HuH-7 (cell line): ENCODE data around the gene TMIE.

Experiments
- DNase-seq: peaks from one replicate; pipeline ENCODE4 v3.0.0; 2011; ENCODE audit warnings: low spot score

Gene TMIE

DNA sequence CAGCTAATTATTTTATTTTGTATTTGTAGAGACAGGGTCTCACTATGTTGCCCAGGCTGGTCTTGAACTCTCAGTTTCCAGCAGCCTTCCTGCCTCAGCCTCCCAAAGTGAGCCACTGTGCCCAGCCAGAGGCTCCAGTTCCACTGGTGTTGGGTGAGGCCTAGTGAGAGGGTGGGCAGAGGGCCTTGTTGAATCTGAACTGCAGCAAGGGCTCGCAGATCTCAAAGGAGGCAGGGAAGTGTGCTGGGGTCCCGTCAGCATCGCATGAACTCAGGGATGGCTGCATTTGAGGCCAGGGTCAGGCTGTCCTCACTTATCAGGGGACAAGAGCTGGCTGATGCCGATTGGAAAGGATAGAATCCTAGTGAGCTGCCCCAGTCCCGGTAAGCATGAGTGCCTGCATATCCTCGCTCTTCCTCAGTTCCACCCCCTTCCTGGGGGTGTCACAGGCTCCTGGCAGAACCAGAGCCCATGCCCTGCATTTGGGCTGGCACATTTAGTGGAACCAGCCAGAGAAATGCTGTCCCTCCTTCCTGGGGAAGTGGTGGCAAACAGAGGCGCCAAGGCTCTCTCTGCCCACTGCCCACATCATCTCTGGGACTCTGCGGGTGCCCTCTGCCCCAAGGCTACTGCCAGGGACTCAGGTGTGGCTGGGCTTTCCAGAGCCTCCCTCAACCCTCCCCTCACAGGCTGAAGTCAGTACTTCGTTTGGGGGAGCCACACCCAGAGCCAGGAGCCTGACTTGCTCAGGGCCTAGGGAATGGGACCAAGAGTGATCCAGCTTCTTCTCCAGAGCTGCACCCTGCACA, 31.8 kb upstream of the TMIE start:
- DNase-seq: no peak

DNA sequence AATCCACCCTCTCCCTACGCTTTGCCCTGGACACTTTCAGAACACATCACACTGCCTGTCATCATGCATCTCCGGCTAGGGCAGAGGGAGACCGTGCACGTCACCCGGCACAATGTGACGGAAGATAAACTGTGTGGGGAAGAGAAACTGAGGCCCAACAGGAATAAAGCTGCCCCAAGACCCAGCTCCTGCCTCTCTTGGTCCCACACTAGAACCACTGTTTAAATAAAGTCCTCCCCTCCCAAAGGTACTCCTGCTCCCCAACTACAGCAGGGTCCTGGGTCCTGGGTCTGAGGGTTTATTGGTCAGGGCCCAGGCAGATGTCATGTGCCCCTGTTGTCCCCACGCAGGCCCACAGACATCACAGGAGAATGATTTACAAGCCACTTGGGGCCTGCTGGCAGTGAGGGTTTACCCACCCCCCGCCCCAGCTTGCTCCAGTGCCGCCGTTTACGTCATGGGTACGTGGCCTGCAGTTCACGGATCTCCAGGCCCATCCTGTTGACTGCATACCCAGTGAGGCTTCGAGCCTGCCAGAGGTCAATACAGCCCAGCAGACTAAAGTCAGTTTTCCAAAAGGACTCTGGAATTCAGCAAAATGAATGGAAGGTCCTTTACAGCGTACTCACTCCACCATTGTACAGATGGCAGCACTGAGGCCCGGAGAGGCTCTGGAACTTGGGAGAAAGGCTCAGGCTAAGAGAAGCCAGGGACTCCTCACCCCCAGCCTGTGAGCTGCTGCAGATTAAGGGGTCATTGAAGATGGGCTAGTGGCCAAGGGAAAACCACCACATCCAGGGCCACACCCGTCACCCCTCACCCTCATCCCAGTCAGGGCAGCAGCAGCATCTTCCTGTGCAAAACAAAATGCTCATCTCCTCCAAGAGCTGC, 30.9 kb upstream of the TMIE start:
- no peak for DNase-seq

DNA sequence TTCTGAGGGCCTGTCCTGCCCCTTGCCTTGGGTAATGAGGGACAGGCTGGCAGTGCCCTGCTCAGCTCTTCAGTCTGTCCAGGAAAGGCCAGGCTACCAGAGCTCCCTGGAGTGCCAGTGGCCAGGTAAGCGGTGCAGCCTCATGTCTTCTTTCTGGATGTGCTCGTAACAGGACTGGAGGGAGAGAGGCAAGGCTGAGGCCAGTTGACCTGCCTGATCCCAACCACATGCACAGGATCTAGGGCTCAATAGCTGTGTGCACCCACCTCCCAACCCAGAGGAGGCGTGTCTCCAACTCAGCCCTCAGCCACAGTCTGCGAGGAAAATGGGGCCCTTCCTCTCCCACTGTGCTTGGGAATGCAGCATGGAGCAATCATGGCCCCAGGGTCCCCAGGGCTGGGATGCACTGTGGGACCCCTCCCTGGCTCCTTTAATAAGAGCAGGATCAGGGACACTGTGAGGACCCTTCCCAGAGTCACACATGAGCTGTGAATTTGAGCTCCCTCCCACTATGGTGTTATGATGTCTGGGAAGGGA, 30.2 kb upstream of the TMIE start:
- DNase-seq: no peak

DNA sequence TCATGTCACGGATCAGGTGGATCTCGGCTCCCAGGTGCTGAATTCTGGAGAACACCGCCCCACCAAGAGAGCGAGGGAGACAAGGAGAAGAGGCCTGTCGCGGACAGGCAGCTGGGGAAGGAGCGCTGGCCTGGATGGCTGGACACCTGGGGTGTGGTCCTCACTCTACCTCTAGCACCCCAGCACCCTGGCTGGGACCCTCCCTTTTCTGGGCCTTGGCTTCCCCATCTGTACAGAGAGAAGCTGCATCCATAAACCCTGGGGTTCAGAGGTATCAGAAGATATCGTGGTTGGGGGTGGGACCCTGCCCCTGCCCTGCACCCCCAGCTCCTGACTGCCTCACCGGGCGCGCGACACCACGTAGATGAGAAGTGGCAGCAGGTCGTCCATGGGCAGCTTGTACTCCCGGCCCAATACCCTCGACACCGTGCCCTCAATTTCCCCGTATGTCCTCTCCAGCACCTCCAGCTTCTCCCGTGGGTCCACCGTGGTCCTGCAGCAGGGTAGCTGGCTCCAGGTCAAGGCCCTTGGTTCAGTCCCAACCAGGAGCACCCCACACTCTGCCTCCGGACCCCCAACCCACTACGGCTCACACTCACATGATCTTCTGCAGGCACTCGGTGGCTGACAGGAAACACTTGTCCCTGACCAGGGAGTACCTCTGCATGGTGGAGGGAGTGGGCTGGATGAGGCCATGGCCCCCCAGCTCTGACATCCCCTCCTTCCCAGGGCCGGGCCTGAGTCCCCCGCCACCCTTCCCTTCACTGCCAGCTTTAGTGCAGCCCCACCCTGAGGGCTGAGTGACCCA, 29.4 kb upstream of the TMIE start:
- no peak for DNase-seq

DNA sequence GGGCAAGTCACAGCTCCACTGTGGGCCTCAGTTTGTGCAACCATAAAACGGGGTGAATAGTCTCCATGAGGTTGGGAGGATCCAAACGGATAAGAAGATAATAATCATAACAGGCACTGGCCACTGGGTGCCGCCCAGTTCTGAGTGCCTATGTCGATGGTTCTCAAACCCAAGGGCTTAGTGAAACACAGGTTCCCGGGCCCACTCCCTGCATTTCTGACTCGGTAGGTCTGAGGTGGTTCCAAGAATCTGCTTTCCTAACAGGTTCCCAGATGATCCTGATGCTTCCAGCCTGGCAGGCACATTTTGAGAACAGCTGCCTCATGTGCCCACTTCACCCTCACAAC, 28.9 kb upstream of the TMIE start:
- DNase-seq: no peak

DNA sequence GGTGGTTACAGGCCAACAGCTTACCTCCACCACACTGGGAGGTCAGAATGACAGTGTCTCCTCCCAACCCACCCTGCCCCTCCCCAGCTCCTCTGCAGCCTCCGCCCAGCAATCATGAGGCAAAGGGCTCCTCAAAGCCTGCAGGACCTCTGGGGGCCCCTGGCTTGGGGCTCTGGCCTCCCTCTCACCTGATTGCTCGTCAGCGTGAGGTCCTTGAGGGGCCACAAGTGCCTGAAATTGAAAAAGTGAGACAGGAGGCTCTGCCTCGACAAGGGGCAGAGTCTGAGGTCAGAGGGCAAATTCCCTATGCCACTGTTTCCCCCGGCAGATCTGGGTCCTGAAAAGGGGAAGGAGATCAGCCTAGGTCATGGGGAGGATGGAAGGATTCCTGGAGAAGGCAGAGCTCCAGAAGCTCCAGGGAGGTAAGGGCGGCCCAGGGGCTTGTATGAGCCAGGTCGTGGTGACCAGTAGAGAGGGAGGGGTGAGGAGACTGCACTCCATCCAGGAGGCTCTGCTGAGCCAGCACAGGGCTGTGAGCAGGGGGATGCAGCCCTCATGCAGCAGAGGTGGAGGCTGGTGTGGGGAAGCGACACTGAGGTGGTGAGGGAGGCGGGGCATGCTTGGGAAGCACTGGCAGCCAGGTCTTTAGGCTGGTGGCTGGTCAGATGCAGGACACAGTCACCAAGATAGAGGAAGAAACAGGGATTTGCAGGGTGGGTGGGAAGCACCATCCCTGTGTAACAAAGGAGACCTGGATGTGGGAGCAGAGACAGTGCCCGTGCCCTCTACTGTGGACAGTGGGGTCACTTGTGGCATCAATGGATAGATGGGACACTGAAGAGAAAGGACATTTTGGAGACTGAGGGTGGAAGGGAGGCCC, 27.8 kb upstream of the TMIE start:
- no peak for DNase-seq

DNA sequence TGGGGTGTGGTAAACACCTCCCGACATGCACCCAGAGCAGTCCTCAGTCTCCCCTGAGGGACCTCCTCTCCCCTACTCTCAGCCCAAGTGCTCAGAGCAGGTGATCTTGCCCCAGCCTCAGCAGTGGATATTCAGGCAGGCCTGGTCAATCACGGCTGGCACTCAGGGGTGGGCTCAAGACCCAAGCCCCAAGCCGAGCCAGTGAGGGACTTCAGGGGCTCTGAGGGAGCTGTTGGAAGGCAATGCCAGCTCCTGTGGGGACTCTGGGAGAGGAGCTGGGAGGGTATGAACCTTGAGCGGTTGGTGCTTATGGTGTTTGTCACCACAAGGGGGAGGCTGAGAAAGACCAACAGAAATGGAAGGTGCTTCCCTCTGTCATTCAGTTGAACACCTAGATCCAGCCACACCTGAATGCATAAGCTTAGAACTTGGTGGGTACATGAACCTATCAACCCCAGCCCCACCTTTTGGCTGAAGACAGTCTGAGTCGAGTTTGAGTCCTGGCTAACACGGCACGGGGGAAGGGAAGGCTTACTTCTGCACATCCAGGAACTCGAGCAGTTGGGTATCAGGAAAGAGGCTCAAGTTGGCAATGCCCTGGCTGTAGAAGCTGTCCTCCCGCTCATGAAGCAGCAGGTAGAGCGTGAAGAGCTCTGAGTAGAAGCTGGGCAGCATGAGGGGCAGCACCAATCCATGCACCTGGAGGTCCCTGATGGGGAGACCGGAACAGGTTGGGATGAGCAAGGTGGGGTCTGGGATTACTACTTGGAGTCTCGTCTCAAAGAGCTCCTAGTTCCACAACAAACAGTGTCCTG, 27.0 kb upstream of the TMIE start:
- peak; percentile 62 for DNase-seq

DNA sequence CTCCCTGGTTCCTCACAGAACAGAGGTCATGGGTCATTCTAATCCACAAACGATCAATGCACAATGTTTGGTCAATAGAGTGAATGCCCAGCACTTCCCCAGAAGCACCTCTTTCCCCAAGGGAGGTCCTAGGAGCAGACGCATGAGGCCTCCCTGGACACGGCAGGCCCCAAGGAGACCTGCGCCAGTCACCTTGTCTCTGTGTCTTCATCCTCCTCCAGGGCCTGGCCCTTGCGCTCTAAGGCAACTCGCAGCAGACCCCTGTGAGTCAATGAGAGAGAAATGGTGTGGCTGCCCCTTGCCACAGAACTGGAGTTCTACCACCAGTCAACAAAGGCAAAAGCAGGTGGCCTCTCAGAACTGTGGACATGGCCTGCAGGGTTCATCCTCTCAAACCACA, 25.8 kb upstream of the TMIE start:
- no peak for DNase-seq

DNA sequence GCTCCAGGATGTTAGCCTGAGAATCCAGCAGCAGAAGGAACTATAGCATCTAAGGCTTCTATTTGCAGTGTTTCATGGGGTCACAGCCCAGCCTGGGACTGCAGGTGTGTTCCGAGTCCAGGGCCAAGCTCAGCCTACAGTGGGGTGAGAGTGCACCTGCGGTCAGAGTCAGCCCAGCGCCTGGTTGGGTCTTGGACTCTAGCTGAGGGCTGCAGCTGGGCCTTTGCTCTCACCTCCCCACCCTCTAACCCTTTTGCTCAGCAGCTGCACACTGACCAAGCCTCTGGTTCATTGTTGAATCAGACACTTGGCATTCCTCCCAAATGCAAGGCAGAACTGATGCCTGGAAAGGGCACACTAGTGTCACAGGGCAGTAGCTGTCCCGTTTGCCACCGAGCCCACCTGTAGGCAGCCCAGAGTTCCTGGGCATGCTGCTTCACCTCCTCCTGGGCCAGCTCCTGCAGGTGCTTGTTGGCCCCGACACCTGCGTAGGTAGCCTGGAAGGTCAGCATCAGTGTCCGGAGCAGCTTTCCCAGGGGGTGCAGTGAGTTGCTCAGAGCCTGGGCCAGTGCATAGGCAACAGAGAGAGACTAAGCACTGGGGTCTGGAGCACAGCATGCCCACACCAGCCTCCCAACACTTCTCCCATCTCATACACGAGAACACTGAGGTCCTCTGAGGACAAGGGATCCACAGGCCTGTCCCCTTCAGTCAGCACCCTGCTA, 25.2 kb upstream of the TMIE start:
- no peak for DNase-seq

DNA sequence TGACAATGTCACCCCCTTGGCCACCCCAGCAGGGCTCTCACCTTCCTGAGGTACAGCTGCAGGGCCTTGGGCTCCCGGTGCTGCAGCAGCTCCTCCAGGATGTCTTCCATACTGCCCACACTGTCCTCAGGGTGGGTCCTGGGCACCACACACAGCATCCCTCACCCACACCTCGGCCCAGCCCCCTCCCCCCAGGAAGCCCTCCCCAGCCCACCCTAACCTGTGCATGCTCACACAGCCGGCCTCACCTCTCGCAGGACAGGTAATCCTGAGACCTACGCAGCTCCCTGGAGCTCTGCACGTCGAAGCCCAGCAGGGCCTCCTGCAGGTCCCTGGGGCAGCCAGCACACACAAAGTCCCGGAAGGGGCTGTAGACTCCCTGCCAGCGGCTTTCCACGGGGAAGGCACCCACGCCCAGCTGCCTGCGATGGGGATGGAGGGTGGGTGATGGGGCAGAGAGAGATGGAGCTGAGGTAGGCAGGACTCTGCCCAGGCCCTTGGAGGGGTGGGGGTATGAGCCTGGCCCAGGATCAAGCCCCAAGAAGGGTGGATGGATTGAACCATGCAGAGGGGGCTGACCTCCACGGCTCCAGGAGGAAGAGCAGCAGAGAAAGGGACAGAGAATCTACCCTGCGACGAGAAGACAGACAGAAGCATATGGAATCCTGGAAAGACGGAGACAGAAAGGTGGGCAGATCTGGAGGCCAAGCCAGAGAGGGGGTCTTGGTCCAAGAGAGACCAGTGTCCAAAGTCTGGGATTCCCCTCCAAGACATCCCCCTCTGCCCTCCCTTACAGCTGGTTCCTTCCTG, 24.4 kb upstream of the TMIE start:
- no peak for DNase-seq

DNA sequence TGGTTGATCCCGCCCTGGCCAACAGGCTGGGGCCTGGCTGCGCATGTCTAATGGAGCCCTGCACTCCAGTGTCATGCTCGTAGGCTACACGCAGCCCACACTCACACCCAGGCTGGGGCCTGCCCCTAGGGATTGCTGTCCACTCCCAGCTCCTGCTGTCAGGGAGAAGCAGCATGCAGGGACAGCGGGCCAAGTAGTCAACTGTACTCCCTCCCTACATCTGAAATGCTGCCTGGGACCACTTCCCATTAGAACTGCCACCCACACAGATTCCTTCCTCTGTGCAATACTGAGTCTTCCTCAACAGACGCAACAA, 23.8 kb upstream of the TMIE start:
- no peak for DNase-seq

DNA sequence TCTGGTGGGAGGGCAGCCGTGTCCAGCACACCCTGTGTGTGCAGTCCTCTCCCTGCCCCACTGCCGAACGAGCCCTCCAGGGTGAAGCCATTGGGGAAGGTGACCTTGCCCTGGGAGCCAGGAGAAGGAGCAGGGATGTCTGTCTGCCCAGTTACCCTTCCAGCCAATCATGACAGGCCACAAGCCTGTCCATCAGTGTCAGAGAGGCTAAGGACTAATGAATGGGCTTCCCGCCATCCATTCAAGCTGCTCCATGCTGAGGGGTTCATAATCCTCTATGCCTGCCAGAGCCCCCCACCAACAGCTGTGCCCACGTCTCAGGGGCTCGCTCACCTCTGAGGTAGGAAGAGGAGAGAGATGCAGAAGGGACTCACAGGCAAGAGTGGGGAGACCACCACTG, 22.9 kb upstream of the TMIE start:
- no peak for DNase-seq

DNA sequence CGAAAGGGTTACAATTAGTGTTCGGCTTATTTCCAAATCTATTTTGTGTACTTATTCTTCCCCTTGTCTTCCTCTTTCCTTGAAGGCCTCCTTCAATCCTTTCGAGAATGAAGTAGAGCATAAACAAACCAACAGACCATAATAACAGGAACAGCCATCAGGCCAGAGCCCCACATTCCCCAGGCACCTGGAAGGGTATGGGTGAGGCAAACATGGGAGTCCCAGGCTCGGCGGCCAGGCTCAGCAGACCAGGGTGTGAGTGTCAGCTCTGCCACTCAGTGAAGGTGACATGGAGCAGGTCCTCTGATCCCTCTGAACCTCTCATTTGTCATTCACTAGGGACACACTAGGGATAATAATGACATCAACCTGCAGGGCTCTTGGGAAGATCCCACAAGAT, 21.5 kb upstream of the TMIE start:
- DNase-seq: no peak

DNA sequence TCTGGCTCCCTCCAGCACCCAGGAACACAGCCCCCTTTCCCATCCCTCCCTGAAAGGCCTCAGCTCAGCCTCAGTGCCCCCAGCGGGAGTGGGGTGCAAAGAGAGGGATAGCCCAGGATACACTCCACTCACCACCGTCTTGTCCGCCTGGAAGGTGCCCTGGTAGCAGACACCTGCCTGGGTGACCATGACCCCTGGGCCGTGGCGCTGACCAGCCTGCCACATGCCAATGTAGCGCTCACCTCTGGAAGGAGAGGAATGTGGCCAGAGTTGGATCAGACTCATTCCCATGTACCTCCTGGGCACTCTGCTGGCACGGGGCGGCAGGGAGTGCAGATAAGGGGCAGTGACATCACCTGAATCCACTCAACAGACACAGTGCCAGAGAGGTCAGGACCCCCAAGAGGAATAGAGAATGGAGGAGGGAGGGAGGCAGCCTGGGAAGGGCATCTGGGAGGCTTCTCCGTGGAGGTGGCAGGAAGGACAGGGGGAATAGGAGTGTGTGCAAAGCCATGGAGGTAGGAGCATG, 20.8 kb upstream of the TMIE start:
- no peak for DNase-seq

DNA sequence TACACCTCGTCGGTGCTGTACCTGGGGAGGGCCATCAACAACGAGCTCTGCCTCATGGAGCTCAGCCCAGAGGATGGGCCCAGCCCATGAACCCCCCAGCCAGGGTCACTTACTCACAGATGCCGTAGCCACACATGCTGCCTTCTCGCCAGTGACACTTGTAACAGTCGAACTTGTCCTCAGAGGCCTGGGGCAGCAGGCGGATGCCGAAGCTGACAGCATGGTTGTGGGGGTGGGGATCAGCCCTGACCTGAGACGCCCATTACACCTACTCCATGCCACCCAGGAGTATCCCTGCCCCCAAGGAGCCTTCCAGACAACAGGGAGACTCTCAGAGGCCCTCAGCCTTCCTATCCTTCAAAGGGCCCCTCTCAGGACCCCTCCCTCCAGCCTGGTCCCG, 19.8 kb upstream of the TMIE start:
- DNase-seq: no peak

DNA sequence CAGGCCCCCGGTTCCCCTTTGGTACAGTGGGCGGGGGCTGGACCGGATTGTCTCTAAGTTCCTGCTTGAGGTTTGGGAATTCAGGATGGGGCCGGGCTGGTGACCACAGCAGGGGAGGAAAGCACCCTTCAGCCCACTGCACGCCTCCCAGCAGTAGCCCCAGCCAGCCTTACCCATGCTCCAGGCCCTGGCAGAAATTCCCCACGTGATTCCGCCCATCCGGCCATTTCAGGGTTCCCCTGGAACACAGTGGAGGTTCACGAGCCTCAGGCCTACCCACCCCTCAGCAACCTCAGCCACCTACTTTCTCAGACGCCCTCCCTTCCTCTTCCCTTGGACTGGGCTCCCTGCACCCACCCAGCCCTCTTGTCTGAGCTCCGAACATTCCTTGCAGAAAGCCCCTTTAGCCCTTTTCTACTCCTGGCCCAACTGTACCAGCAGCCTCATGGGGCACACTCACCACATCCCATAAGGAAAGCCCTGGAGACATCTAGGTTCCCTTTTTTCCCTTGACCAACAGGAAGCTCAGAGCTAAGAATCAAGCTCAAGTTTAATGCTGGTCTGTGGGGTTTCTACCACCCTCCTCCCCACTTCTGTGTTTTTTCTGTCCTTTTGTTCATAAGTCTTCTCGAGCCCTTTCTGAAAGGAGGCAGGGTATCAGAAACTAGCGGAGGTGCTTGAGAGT, 19.2 kb upstream of the TMIE start:
- DNase-seq: no peak

DNA sequence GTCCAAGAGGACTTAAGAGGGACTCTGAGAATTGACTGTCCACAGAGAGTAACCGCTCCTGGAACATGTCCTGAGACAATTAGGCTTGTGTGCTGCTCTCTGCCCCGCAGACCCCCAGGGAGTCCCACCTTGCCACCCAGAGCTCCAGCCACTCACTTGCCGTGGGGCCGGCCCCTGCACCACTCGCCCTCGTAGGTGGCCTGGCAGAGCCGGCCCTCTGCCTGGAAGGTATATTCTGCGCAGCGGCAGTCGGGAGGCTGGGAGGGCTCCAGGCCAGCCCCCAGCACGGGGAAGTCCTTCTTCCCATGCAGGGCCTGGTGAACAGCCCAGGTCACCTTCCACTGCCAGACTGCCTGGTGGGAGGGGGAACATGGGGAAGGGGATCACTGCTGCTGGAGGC, 18.2 kb upstream of the TMIE start:
- no peak for DNase-seq

DNA sequence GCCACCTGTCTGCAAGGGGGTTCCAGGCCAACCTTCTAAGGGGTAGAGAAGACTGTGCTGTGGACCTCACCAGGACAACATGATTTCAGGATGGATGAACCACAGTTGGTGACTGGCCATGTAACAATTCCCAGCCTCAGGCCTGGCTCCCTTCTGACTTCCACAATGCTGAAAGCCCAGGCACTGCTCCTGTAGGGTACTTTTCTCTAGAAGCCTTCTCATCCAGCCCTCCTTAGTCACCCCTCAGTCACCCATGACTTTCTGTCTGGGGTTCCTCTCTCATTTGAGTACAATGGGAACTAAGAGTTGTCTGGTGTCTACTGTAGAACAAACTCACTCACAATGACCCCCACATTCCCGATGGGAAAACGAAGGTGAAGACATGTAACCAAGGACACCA, 16.3 kb upstream of the TMIE start:
- no peak for DNase-seq
